Germinal center (tissue), 1 donor: ENCODE data around the gene SPATA6.
"Not testable (repeated sequence)": the region's sequence is repeated elsewhere in the genome, so short reads cannot be mapped to it uniquely, and the experiment has no call there.

Experiments used
- DNase-seq: peaks from one replicate; pipeline ENCODE4 v3.0.0; 2012; ENCODE audit warnings: mixed read lengths, low spot score

Gene SPATA6

GRCh38 chr1:48471691-48472576 is at the start of gene SPATA6:
Gene SPATA6, minus strand, starts transcription at chr1:48472204. Its CDS starts 196 bp downstream, at chr1:48472008.
- peak; percentile 96 for DNase-seq

- DNase-seq = not testable (repeated sequence)
These were observed 47.9 kb upstream of the SPATA6 start for GRCh38 chr1:48519896-48520295.

GRCh38 chr1:48506870-48507269 is 34.9 kb upstream of the SPATA6 start:
- DNase-seq = no peak

GRCh38 chr1:48500541-48501450 is 28.8 kb upstream of the SPATA6 start:
- no peak for DNase-seq

- no peak for DNase-seq
These were observed 27.3 kb upstream of the SPATA6 start for GRCh38 chr1:48499211-48499735.

- DNase-seq = peak; percentile 56
These were observed 26.2 kb upstream of the SPATA6 start for GRCh38 chr1:48498096-48498791.

GRCh38 chr1:48495911-48496310 is 23.9 kb upstream of the SPATA6 start:
- no peak for DNase-seq

GRCh38 chr1:48495166-48495565 is 23.2 kb upstream of the SPATA6 start:
- no peak for DNase-seq

- DNase-seq = no peak
These were observed 22.2 kb upstream of the SPATA6 start for GRCh38 chr1:48493970-48494769.

- DNase-seq = no peak
These were observed 21.0 kb upstream of the SPATA6 start for GRCh38 chr1:48493041-48493440.

GRCh38 chr1:48492392-48492791 is 20.4 kb upstream of the SPATA6 start:
- DNase-seq = no peak

GRCh38 chr1:48488721-48489120 is 16.7 kb upstream of the SPATA6 start:
- DNase-seq = no peak

GRCh38 chr1:48480504-48480903 is 8.5 kb upstream of the SPATA6 start:
- no peak for DNase-seq

- DNase-seq = not testable (repeated sequence)
These were observed 8.0 kb upstream of the SPATA6 start for GRCh38 chr1:48480023-48480422.

GRCh38 chr1:48472638-48473037 is 634 bp upstream of the SPATA6 start:
- DNase-seq = no peak

- no peak for DNase-seq
These were observed 884 bp downstream of the SPATA6 start for GRCh38 chr1:48470950-48471690.

GRCh38 chr1:48470481-48470855 is 1.5 kb downstream of the SPATA6 start:
- no peak for DNase-seq

GRCh38 chr1:48469616-48470480 is 2.2 kb downstream of the SPATA6 start:
- DNase-seq = peak; percentile 9

GRCh38 chr1:48466594-48466993 is 5.4 kb downstream of the SPATA6 start:
- DNase-seq = no peak
